Natural killer cell treated with Interleukin-12 subunit alpha and Interleukin-12 subunit beta and Interleukin-15 and Interleukin-18, amount 100 ng/mL, for 72 hours (primary cell): ENCODE data around the gene YY1AP1. TPM values are rescaled to one million over a fixed set of nuclear protein-coding genes. Genes with fewer than 3 reads are reported as not detected.
"Not testable (repeated sequence)": the region's sequence is repeated elsewhere in the genome, so short reads cannot be mapped to it uniquely, and the experiment has no call there.

Experiments
- ATAC-seq, 2 donors: fragments of 150-1000 bp; cut with Tn5 transposase in 1 of 2; sonication (Bioruptor Pico), chemical (Tn5 transposase) in 1 of 2; 2 replicates each; pipeline ENCODE4 v1.10.0; 2021
- DNase-seq: peaks from one replicate; pipeline ENCODE4 v3.0.0; 2022; ENCODE audit warnings: low spot score
- H3K27ac Mint-ChIP-seq, 2 donors: 1 replicate in 1 of 2; 2 replicates in 1 of 2; pipeline ENCODE4 v1.8.0; 2022; ENCODE audit warnings: mixed read lengths in 2 of 2, mild to moderate bottlenecking in 1 of 2, moderate library complexity in 1 of 2
- H3K27me3 Mint-ChIP-seq, 2 donors: 1 replicate in 1 of 2; 2 replicates in 1 of 2; pipeline ENCODE4 v1.8.0; 2022; ENCODE audit warnings: mixed read lengths in 2 of 2
- H3K36me3 Mint-ChIP-seq: one replicate; pipeline ENCODE4 v1.8.0; 2022; ENCODE audit warnings: mixed read lengths
- H3K4me1 Mint-ChIP-seq, 2 donors: 1 replicate in 1 of 2; 2 replicates in 1 of 2; pipeline ENCODE4 v1.8.0; 2022; ENCODE audit warnings: low read depth in 2 of 2, mixed read lengths in 2 of 2, mild to moderate bottlenecking in 1 of 2
- H3K4me3 Mint-ChIP-seq: one replicate; pipeline ENCODE4 v1.8.0; 2022; ENCODE audit warnings: mixed read lengths
- H3K9me3 Mint-ChIP-seq: 2 replicates; pipeline ENCODE4 v1.8.0; 2022; ENCODE audit warnings: mixed read lengths
- total RNA-seq, 2 donors: library from RNA; stranded (reverse); gene quantifications; one replicate each; pipeline ENCODE4 v1.2.3, GENCODE V29; 2022

Gene YY1AP1, protein sequence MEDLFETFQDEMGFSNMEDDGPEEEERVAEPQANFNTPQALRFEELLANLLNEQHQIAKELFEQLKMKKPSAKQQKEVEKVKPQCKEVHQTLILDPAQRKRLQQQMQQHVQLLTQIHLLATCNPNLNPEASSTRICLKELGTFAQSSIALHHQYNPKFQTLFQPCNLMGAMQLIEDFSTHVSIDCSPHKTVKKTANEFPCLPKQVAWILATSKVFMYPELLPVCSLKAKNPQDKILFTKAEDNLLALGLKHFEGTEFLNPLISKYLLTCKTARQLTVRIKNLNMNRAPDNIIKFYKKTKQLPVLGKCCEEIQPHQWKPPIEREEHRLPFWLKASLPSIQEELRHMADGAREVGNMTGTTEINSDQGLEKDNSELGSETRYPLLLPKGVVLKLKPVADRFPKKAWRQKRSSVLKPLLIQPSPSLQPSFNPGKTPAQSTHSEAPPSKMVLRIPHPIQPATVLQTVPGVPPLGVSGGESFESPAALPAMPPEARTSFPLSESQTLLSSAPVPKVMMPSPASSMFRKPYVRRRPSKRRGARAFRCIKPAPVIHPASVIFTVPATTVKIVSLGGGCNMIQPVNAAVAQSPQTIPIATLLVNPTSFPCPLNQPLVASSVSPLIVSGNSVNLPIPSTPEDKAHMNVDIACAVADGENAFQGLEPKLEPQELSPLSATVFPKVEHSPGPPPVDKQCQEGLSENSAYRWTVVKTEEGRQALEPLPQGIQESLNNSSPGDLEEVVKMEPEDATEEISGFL
- 10 to 100 TPM; 73.3 to 88.9 TPM for total RNA-seq

DNA sequence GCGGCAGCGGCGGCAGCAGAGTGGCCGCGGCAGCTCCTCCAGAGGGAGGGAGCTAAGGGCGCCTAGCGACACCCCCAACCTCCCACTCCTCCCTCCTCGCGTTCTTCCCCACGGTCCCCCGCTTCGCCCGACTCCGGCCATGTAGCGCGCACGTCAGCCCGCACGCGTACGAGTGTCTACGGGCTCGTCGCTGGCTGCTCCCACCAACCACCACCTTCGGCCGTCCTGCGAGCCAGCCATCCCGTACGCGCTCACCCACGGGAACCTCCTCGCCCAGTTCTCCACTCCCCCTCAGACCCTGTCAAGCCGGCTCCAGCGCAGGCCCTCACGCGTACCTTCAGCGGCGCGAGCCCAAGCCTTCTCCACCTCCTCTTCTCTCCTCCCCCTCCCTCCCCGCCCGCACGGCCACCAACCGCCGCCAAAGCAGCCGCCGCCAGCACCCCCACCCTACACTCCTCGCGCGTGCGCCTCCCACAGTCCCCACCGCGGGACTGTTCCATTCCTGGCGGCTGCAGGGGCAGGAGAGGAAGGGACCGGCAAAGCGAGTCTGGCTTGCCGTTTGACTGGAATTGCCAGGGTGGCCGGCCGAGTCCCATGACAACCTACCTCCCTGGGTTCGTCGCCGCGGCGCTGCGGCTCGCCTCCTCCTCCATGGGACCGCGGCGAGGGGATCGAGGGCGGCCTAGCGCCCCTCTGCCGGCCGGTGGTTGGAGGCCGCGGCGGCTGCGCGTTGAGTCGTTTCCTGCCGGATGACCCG is at the start of gene YY1AP1:
YY1AP1 (minus strand) TSS at position 451 of the 757 bp plus-strand sequence. CDS start 8,338 bp downstream, outside the sequence.
- ATAC-seq (peak; percentile 94), DNase-seq (peak; percentile 95)
- Mint-ChIP-seq H3K27ac (peak within 1 kb of the TSS; percentile 92 to 94), H3K36me3 (peaks cover 11% of the 10 kb centered on the region), H3K9me3 (no peaks in the 10 kb centered on the region), H3K4me1 (peaks cover 39 to 46% of the 10 kb centered on the region in 2 donors), H3K4me3 (peak within 1 kb of the TSS; percentile 98), H3K27me3 (no peaks in the 10 kb centered on the region)

DNA sequence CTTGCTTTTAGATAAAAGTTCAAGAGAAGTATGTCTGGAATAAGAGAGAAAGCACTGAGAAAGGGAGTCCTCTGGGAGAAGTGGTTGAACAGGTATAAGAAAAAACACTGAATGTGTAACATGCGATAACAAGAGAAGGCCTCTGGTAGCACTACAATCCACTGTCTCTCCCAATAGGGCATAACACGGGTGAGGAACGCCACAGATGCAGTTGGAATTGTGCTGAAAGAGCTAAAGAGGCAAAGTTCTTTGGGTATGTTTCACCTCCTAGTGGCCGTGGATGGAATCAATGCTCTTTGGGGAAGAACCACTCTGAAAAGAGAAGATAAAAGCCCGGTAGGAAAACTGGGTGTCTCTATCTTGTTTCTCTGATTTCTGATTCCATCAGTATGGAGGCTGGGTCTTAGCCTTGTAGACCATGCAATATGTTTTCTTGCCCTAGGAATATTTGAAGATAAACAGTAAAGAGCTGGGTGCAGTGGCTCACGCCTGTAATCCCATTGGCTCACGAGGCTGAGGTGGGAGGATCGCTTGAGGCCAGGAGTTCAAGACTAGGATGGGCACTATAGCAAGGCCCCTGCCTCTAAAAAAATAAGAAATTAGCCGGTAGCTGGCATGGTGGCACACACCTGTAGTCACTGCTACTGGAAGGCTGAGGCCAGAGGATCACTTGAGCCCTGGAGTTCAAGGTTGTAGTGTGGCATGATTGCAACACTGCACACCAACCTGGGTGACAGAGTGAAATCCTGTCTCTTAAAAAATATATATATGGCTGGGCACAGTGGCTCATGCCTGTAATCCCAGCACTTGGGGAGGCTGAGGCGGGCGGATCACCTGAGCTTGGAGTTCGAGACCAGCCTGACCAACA is 40.7 kb upstream of the YY1AP1 start:
- H3K4me1 Mint-ChIP-seq = peaks cover 0 to 2% of the 10 kb centered on the region in 2 donors
- no peak for DNase-seq
- H3K4me3 Mint-ChIP-seq = no peak overlapping the region
- no peaks in the 10 kb centered on the region for H3K27me3 Mint-ChIP-seq
- ATAC-seq = no peak
- peaks cover 9% of the 10 kb centered on the region for H3K36me3 Mint-ChIP-seq
- H3K9me3 Mint-ChIP-seq = no peaks in the 10 kb centered on the region
- no peak overlapping the region for H3K27ac Mint-ChIP-seq

DNA sequence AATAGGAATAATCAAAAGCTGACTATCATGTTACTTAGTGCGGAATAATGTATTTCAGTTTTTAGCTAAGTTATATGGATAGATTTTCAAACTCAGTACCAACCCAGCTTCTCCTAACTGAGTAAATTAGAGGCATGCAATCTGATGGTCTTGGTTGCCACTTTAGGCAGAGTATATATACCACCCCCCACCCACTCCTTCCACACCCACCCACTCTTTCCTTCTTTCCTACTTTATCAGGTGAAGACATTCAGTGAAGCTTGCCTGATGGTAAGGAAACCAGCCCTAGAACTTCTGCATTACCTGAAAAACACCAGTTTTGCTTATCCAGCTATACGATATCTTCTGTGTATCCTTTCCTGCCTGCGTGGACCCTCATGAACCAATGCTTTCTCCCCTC is 36.6 kb upstream of the YY1AP1 start:
- no peak for DNase-seq
- Mint-ChIP-seq H3K27me3 (no peaks in the 10 kb centered on the region), H3K4me1 (no peaks in the 10 kb centered on the region), H3K27ac (no peak overlapping the region), H3K36me3 (no peaks in the 10 kb centered on the region), H3K9me3 (no peaks in the 10 kb centered on the region), H3K4me3 (no peak overlapping the region)
- ATAC-seq = no peak

DNA sequence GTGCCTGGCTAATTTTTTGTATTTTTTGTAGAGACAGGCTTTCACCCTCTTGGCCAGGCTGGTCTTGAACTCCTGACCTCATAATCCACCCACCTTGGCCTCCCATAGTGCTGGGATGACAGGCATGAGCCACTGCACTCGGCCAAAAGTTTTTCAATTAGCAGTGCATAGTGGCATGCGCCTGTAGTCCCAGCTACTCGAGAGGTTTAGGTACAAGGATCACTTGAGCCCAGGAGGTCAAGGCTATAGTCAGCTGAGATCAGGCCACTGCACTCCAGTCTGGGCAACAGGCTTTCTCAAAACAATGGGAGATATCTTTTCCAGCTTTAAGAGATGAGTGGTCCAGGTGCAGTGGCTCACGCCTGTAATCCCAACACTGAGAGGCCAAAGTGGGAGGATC is 31.1 kb upstream of the YY1AP1 start:
- ATAC-seq = no peak
- H3K4me1 Mint-ChIP-seq = peaks cover 0 to 9% of the 10 kb centered on the region in 2 donors
- H3K36me3 Mint-ChIP-seq = no peaks in the 10 kb centered on the region

DNA sequence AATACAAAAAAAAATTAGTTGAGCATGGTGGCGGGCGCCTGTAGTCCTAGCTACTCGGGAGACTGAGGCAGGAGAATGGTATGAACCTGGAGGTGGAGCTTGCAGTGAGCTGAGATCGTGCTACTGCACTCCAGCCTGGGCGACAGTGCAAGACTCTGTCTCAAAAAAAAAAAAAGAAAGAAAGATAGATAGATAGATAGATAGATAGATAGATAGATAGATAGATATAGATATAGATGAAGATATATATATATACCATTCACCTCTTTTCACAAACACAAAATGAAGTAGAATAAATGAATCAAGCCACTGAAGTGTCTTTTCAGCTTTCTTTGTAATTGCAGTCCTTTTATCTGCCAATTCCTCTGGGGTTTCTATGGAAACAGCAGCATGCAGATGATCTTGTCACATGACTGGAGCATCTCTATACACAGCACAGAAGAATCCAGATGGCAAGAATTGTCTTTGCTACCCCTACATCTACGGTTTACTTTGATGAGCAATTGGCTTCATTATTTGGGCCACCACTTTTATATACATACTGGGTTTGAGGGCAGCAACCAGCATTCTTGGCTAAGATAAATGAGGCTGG is 30.0 kb upstream of the YY1AP1 start:
- not testable (repeated sequence) for ATAC-seq, H3K9me3 Mint-ChIP-seq, H3K4me3 Mint-ChIP-seq, DNase-seq, H3K27me3 Mint-ChIP-seq, H3K36me3 Mint-ChIP-seq, H3K27ac Mint-ChIP-seq
- peaks cover 0 to 13% of the 10 kb centered on the region in 2 donors for H3K4me1 Mint-ChIP-seq

More for the DNA sequence above, 31.1 kb upstream of the YY1AP1 start:
- Mint-ChIP-seq H3K27me3 (no peaks in the 10 kb centered on the region), H3K27ac (no peak overlapping the region), H3K4me3 (no peak overlapping the region), H3K9me3 (no peaks in the 10 kb centered on the region)
- DNase-seq = no peak

DNA sequence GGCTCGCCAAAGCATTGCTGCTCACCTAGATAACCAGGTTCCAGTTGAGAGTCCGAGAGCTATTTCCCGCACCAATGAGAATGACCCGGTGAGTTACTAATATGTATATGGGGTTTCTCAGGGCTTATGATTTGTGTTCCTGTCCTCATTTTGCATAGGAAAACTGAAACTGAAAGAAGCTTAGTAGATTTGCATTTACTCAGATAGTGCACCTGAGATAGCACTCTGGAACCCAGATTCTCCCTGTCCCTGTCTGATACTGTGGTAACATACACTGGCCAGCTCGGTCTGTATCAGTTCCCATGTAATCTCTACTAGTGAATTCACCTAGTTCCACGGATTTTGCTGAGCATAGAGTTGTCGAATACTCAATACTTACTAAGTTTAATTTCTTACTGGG is 28.5 kb upstream of the YY1AP1 start:
- DNase-seq = no peak
- H3K36me3 Mint-ChIP-seq = peaks cover 6% of the 10 kb centered on the region
- no peaks in the 10 kb centered on the region for H3K27me3 Mint-ChIP-seq
- peaks cover 0 to 13% of the 10 kb centered on the region in 2 donors for H3K4me1 Mint-ChIP-seq
- no peak overlapping the region for H3K4me3 Mint-ChIP-seq
- H3K27ac Mint-ChIP-seq = no peak overlapping the region
- no peaks in the 10 kb centered on the region for H3K9me3 Mint-ChIP-seq
- peak in 1 of 2 donors; percentile 51 for ATAC-seq

DNA sequence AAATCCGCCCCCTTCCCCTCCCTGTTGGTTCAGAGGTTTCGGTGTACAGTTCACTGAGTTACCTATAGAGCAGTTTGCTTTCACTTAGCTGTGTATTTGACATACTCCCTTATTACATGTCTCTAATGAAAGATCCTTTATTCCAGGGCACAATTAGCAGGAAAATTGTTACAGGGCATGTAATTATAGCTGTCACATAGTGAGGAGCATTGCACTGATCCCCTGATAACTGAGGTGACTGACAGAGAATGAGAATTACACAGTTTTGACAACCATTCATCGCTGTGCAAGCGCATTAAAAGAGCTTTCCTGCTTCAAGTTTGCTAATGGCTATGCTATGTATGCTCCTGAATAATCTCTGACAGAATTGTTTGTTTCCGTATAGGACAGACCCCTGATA is 27.2 kb upstream of the YY1AP1 start:
- H3K9me3 Mint-ChIP-seq = no peaks in the 10 kb centered on the region
- no peak overlapping the region for H3K27ac Mint-ChIP-seq
- no peaks in the 10 kb centered on the region for H3K27me3 Mint-ChIP-seq
- peaks cover 6% of the 10 kb centered on the region for H3K36me3 Mint-ChIP-seq
- ATAC-seq (no peak), DNase-seq (no peak)
- H3K4me1 Mint-ChIP-seq = peaks cover 0 to 13% of the 10 kb centered on the region in 2 donors
- no peak overlapping the region for H3K4me3 Mint-ChIP-seq

DNA sequence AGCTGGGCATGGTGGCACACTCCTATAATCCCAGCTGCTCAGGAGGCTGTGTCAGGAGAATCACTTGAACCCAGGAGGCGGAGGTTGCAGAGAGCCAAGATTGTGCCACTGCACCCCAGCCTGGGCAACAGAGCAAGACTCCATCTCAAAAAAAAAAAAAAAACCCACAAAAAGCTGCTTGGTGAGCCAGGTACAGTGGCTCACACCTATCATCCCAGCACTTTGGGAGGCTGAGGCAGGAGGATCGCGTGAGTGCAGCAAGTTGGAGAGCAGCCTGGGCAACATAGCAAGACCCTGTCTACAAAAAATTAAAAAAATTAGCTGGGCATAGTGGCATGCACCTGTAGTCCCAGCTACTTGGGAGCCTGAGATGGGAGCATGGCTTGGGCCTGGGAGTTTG is 26.5 kb upstream of the YY1AP1 start:
- not testable (repeated sequence) for ATAC-seq, H3K27ac Mint-ChIP-seq, H3K36me3 Mint-ChIP-seq, DNase-seq, H3K9me3 Mint-ChIP-seq, H3K27me3 Mint-ChIP-seq, H3K4me3 Mint-ChIP-seq
- peaks cover 0 to 13% of the 10 kb centered on the region in 2 donors for H3K4me1 Mint-ChIP-seq

DNA sequence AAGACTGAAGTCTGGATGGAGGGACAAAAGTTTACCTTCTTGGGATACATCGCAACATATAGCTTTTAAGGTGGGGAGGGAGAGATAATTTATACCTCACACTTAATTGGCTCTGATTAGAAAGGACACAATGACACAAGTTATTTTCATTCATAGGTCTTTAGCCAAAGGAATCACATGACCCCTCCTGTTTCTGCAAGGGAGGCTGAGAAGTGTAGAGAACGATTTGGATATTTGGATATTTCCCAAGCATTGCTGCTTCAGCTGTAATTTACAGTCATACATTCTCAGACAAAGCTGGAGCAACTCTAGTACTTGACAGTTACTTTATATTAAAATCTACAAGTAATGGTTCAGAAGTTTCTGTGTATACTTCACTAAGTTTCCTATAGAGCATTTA is 24.5 kb upstream of the YY1AP1 start:
- no peak overlapping the region for H3K27ac Mint-ChIP-seq
- H3K4me3 Mint-ChIP-seq = no peak overlapping the region
- H3K9me3 Mint-ChIP-seq = no peaks in the 10 kb centered on the region
- no peak for ATAC-seq
- peaks cover 6% of the 10 kb centered on the region for H3K36me3 Mint-ChIP-seq
- DNase-seq = no peak
- peaks cover 2 to 14% of the 10 kb centered on the region in 2 donors for H3K4me1 Mint-ChIP-seq
- no peaks in the 10 kb centered on the region for H3K27me3 Mint-ChIP-seq

DNA sequence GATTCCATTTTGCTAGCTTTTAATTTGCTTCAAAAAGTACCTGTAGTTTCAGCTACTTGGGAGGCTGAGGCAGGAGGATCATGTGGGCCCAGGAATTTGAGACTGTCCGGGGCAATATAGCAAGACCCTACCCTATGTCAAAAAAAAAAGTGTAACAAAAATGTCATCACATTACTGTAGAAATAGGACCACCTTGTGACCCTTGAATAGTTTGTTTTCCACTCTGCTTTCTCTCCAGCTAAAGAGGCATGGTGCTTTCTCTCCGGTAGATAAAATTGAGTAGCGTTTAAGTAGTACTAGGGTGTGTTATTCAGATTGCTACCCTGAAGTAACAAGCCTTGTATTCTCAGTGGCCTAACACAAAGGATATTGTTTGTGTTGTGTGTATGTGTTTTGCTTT is 24.1 kb upstream of the YY1AP1 start:
- ATAC-seq, H3K4me3 Mint-ChIP-seq, H3K27me3 Mint-ChIP-seq, DNase-seq, H3K9me3 Mint-ChIP-seq, H3K27ac Mint-ChIP-seq, H3K36me3 Mint-ChIP-seq: not testable (repeated sequence)
- peaks cover 6 to 18% of the 10 kb centered on the region in 2 donors for H3K4me1 Mint-ChIP-seq

DNA sequence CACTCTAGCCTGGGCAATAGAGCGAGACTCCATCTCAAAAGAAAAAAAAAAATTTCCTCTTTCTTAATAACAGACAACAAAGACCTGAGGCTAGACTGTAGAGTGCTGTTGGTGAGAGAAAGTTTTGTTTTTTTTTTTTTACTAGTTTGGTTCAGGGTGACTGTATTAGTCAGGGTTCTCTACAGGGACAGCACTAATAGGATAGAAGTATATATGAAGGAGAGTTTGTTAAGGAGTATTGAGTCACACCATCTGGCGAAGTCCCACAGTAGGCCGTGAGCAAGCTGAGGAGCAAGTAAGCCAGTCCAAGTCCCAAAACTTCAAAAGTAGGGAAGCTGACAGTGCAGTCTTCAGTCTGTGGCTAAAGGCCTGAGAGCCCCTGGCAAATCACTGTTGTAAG is 22.9 kb upstream of the YY1AP1 start:
- not testable (repeated sequence) for H3K9me3 Mint-ChIP-seq, H3K27ac Mint-ChIP-seq, H3K27me3 Mint-ChIP-seq, H3K36me3 Mint-ChIP-seq, DNase-seq, ATAC-seq, H3K4me3 Mint-ChIP-seq
- peaks cover 8 to 18% of the 10 kb centered on the region in 2 donors for H3K4me1 Mint-ChIP-seq

DNA sequence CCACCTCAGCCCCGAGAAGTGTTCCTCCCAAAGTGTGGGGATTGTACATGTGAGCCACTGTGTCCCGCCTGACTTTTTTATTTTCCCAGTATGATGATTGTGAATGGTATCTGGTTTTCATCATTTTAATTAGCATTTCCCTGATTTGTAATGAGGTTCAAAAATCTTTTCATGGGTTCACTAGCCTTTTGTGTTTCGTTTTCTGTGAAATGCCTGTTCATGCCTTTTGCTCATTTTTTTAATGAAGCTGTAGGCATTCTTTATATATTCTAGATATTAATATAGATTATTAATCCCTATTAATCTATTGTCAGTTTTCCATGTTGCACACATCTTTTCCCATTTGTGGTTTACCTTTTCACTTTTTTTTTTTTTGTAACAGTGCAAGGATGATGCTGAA is 20.8 kb upstream of the YY1AP1 start:
- Mint-ChIP-seq H3K36me3 (peaks cover 6% of the 10 kb centered on the region), H3K4me3 (no peak overlapping the region), H3K27ac (no peak overlapping the region), H3K9me3 (no peaks in the 10 kb centered on the region), H3K27me3 (no peaks in the 10 kb centered on the region), H3K4me1 (peaks cover 12 to 17% of the 10 kb centered on the region in 2 donors)
- ATAC-seq = no peak
- no peak for DNase-seq

DNA sequence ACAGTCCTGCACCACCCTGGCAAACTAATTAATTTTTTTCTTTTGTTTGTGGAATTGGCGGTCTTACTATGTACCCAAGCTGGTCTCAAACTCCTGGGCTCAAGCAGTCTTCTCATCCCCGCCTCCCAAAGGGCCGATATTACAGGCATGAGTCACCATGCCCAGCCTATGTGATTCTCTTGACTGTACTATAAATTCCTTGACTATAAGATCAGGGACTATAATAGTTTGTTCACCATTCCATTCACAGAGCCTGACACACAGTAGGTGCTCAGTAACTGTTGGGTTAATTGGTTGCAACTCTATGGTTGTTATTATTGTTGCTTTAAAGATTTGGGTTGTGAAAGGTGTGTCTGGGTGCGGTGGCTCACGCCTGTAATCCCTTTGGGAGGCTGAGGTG is 17.6 kb upstream of the YY1AP1 start:
- ATAC-seq (no peak), DNase-seq (no peak)
- Mint-ChIP-seq H3K9me3 (no peaks in the 10 kb centered on the region), H3K27ac (no peak overlapping the region), H3K36me3 (no peaks in the 10 kb centered on the region), H3K27me3 (no peaks in the 10 kb centered on the region), H3K4me3 (no peak overlapping the region), H3K4me1 (peaks cover 13 to 21% of the 10 kb centered on the region in 2 donors)
